Neural crest cell (in vitro differentiated cells): ENCODE measurements around the gene FILIP1. TPM values are rescaled to one million over a fixed set of nuclear protein-coding genes. Genes with fewer than 3 reads are reported as not detected.
"Not testable (repeated sequence)": the region's sequence is repeated elsewhere in the genome, so short reads cannot be mapped to it uniquely, and the experiment has no call there.

ENCODE experiments used
- DNase-seq: peaks from one replicate; pipeline ENCODE4 v3.0.0; 2021; ENCODE audit warnings: low read depth, mixed read lengths, low spot score
- H3K27ac Mint-ChIP-seq: one replicate; pipeline ENCODE4 v1.8.0; 2021; ENCODE audit warnings: mild to moderate bottlenecking, mixed read lengths; ENCODE audit not compliant: unreplicated experiment
- H3K27me3 Mint-ChIP-seq: 2 replicates; pipeline ENCODE4 v1.8.0; 2021; ENCODE audit warnings: low read depth, mild to moderate bottlenecking, mixed read lengths
- H3K36me3 Mint-ChIP-seq: 2 replicates; pipeline ENCODE4 v1.8.0; 2021; ENCODE audit warnings: low read depth, mild to moderate bottlenecking, mixed read lengths
- H3K4me1 Mint-ChIP-seq: 2 replicates; pipeline ENCODE4 v1.8.0; 2021; ENCODE audit warnings: mixed read lengths
- H3K4me3 Mint-ChIP-seq: one replicate; pipeline ENCODE4 v1.8.0; 2021; ENCODE audit warnings: mild to moderate bottlenecking, mixed read lengths
- H3K9me3 Mint-ChIP-seq: 2 replicates; pipeline ENCODE4 v1.8.0; 2021; ENCODE audit warnings: mixed read lengths
- CTCF ChIP-seq: fragments of 200-600 bp; sonication (generic); conservative IDR thresholded peaks from 2 replicates; pipeline ENCODE4 v1.5.0; 2021; ENCODE audit warnings: antibody characterized with exemption, mild to moderate bottlenecking
- total RNA-seq: library from RNA; stranded (reverse); gene quantifications from 2 replicates; pipeline ENCODE4 v1.2.1, GENCODE V29; 2021

FILIP1 gene
- total RNA-seq, 1 donor from 2014 or later, result 0.79 TPM

GRCh38 chr6:75415804-75416203 lies 77.8 kb downstream of the FILIP1 start:
- H3K27ac Mint-ChIP-seq, result no peak overlapping the region
- DNase-seq, result no peak
- no peaks in the 10 kb centered on the region for H3K27me3 Mint-ChIP-seq
- H3K9me3 Mint-ChIP-seq, result peaks cover 2% of the 10 kb centered on the region
- H3K4me1 Mint-ChIP-seq, result peaks cover 3% of the 10 kb centered on the region
- TF ChIP-seq CTCF, result no peak
- H3K4me3 Mint-ChIP-seq, result no peak overlapping the region
- no peaks in the 10 kb centered on the region for H3K36me3 Mint-ChIP-seq

GRCh38 chr6:75414445-75415021 lies 79.1 kb downstream of the FILIP1 start:
- no peak for DNase-seq
- Mint-ChIP-seq H3K9me3 (peaks cover 8% of the 10 kb centered on the region), H3K4me1 (peaks cover 3% of the 10 kb centered on the region)

GRCh38 chr6:75412969-75413662 lies 80.5 kb downstream of the FILIP1 start:
- DNase-seq, result no peak
- no peak overlapping the region for H3K27ac Mint-ChIP-seq
- no peaks in the 10 kb centered on the region for H3K4me1 Mint-ChIP-seq
- TF ChIP-seq CTCF, result no peak
- H3K9me3 Mint-ChIP-seq, result peaks cover 8% of the 10 kb centered on the region
- no peaks in the 10 kb centered on the region for H3K27me3 Mint-ChIP-seq
- no peaks in the 10 kb centered on the region for H3K36me3 Mint-ChIP-seq
- H3K4me3 Mint-ChIP-seq, result no peak overlapping the region

More at GRCh38 chr6:75414445-75415021, 79.1 kb downstream of the FILIP1 start:
- H3K4me3 Mint-ChIP-seq, result no peak overlapping the region
- no peak overlapping the region for H3K27ac Mint-ChIP-seq
- no peaks in the 10 kb centered on the region for H3K27me3 Mint-ChIP-seq
- TF ChIP-seq CTCF, result no peak
- no peaks in the 10 kb centered on the region for H3K36me3 Mint-ChIP-seq

GRCh38 chr6:75410564-75410963 lies 83.0 kb downstream of the FILIP1 start:
- not testable (repeated sequence) for DNase-seq, H3K4me1 Mint-ChIP-seq, H3K27ac Mint-ChIP-seq, H3K4me3 Mint-ChIP-seq, H3K36me3 Mint-ChIP-seq, H3K27me3 Mint-ChIP-seq, H3K9me3 Mint-ChIP-seq

- Mint-ChIP-seq H3K9me3 (peaks cover 10% of the 10 kb centered on the region), H3K27me3 (no peaks in the 10 kb centered on the region), H3K36me3 (no peaks in the 10 kb centered on the region), H3K27ac (no peak overlapping the region), H3K4me1 (no peaks in the 10 kb centered on the region), H3K4me3 (no peak overlapping the region)
- no peak for TF ChIP-seq CTCF
- DNase-seq, result no peak
Measured at GRCh38 chr6:75409928-75410327, 83.7 kb downstream of the FILIP1 start.

GRCh38 chr6:75409286-75409685 lies 84.3 kb downstream of the FILIP1 start:
- Mint-ChIP-seq H3K36me3 (no peaks in the 10 kb centered on the region), H3K4me1 (no peaks in the 10 kb centered on the region), H3K9me3 (peaks cover 10% of the 10 kb centered on the region), H3K27me3 (no peaks in the 10 kb centered on the region), H3K27ac (no peak overlapping the region), H3K4me3 (no peak overlapping the region)
- DNase-seq, result no peak
- TF ChIP-seq CTCF, result no peak
